ENCODE measurements around the gene SMC5. TPM values are rescaled to one million over a fixed set of nuclear protein-coding genes. Genes with fewer than 3 reads are reported as not detected.

Gene SMC5
- total and polyA plus RNA-seq, 2 donors (not counting 1 experiment from before 2014, with no cell fraction given), result 8.9 to 82.1 TPM

DNA sequence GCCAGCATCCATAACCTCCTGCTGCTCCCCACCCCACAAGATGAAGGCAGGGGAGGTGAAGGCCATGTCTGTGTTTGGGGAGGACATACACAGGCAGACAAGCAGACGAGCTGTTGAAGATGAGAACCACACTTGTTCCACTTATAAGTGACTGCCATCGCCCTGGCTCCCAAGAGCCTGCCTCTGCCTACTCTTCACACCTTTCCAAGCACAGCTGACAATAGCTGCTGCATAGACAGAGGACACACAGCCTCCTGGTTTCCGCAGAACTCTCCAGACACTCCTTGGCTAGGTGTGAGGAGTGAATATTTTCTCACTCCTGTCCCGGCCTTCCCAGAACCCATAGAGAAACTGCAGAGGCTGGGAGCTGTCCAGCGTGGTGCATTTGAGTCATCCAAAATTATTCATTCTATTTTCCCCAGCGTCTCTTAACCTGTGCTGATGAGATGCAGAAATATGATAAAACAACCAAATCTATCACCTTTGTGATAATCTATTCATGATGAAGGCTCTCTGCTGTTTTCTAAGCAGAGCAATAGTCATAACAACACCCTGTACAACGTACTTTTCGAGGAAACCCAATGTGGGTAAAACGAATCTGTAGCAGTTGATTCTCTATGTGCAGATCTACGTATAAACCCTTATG is 131.0 kb downstream of the SMC5 start:
- WGBS (ENCODE audit: insufficient coverage), result 88% methylated on average over 5 of the region's 10 CpGs
- POLR2A ChIA-PET, result no interaction called here
- H3K27me3 ChIP-seq (replicated peaks in 1 of 4; ENCODE audit: control extremely low read depth in 1 of 4, control insufficient read depth in 3 of 4, insufficient read depth in 4 of 4, low read length in 3 of 4), result no peaks in the 10 kb centered on the region
- no peak overlapping the region for H2AFZ ChIP-seq (ENCODE audit: insufficient read depth, low read depth, low read length, poor library complexity, severe bottlenecking)
- no peak overlapping the region for H3K4me3 ChIP-seq (ENCODE audit: control extremely low read depth in 1 of 5, extremely low read depth in 1 of 5, insufficient read depth in 1 of 5, low read depth in 2 of 5, low read length in 4 of 5)
- DNase-seq, result no peak
- H3K27ac Mint-ChIP-seq, result no peak overlapping the region
- CTCF ChIA-PET, result interaction anchor here (0.7 to 2.0 kb wide), 5 partner anchors 15 to 212 kb away, joined by 3 to 12 read pairs (median 6); no protein-coding TSS in a partner anchor
- peaks cover 74% of the 10 kb centered on the region for H3K79me2 ChIP-seq (ENCODE audit: control insufficient read depth, insufficient read depth, low read length)
- peaks cover 0 to 14% of the 10 kb centered on the region in 2 experiments for H3K36me3 ChIP-seq (replicated peaks in 1 of 2; ENCODE audit: control extremely low read depth in 1 of 2, control insufficient read depth in 1 of 2, extremely low read depth in 1 of 2, insufficient read depth in 2 of 2, low read length in 1 of 2)
- intact Hi-C loops (cut with micrococcal nuclease), result no loop called here
- no peak overlapping the region for H3K9ac ChIP-seq (ENCODE audit: low read length)
- H3K4me1 ChIP-seq (ENCODE audit: control insufficient read depth in 2 of 2, insufficient read depth in 2 of 2, low read length in 2 of 2), result peaks cover 9 to 11% of the 10 kb centered on the region in 2 donors
- H3K4me1 Mint-ChIP-seq, result peaks cover 45% of the 10 kb centered on the region
- H3K27ac ChIP-seq (ENCODE audit: low read length in 2 of 2), result no peak overlapping the region
- TF ChIP-seq EZH2 (IDR thresholded peaks at IDR 0.05; ENCODE audit: borderline replicate concordance, insufficient read depth, low read depth, low read length, poor library complexity, severe bottlenecking), result no peak
- TF ChIP-seq, protein P1, sequence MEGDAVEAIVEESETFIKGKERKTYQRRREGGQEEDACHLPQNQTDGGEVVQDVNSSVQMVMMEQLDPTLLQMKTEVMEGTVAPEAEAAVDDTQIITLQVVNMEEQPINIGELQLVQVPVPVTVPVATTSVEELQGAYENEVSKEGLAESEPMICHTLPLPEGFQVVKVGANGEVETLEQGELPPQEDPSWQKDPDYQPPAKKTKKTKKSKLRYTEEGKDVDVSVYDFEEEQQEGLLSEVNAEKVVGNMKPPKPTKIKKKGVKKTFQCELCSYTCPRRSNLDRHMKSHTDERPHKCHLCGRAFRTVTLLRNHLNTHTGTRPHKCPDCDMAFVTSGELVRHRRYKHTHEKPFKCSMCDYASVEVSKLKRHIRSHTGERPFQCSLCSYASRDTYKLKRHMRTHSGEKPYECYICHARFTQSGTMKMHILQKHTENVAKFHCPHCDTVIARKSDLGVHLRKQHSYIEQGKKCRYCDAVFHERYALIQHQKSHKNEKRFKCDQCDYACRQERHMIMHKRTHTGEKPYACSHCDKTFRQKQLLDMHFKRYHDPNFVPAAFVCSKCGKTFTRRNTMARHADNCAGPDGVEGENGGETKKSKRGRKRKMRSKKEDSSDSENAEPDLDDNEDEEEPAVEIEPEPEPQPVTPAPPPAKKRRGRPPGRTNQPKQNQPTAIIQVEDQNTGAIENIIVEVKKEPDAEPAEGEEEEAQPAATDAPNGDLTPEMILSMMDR (IDR thresholded peaks at IDR 0.05), result no peak
- no peaks in the 10 kb centered on the region for H3K27me3 Mint-ChIP-seq
- no peak overlapping the region for H3K4me2 ChIP-seq (replicated peaks; ENCODE audit: low read depth, low read length, poor library complexity, severe bottlenecking)
- H3K9me3 Mint-ChIP-seq (ENCODE audit: insufficient read depth), result no peaks in the 10 kb centered on the region
- no peak for ATAC-seq (ENCODE audit: low read depth)
- H4K20me1 ChIP-seq (ENCODE audit: control insufficient read depth, insufficient read depth, low read length, poor library complexity, severe bottlenecking), result peaks cover 68% of the 10 kb centered on the region
- no peak overlapping the region for H3K4me3 Mint-ChIP-seq
- H3K9me3 ChIP-seq (ENCODE audit: control extremely low read depth in 1 of 3, control insufficient read depth in 2 of 3, insufficient read depth in 1 of 3, low read length in 2 of 3), result no peaks in the 10 kb centered on the region

DNA sequence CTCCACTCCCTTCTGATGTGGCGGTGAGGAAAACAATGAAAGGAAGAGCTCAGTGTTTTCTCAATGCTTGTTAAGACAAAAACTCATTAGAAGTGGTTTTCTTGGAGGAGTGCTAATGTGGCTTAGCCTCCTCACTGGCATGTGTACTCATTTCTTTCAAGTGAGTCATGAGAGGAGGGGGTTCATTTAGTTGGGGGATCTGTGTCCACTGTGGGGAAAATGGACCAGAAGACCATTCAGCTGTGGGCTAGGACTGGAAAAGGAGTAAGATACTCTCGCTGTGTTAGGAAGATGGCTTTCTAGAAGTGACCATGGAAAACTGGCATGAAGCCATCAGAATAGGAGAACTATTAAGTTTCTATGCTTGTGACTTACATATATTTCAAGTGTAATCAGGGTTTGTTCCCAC is 132.2 kb downstream of the SMC5 start:
- Histone ChIP-seq H3K27ac (ENCODE audit: low read length in 2 of 2) (no peak overlapping the region), H2AFZ (ENCODE audit: insufficient read depth, low read depth, low read length, poor library complexity, severe bottlenecking) (no peak overlapping the region), H4K20me1 (ENCODE audit: control insufficient read depth, insufficient read depth, low read length, poor library complexity, severe bottlenecking) (peaks cover 70% of the 10 kb centered on the region), H3K79me2 (ENCODE audit: control insufficient read depth, insufficient read depth, low read length) (peaks cover 85% of the 10 kb centered on the region), H3K36me3 (replicated peaks in 1 of 2; ENCODE audit: control extremely low read depth in 1 of 2, control insufficient read depth in 1 of 2, extremely low read depth in 1 of 2, insufficient read depth in 2 of 2, low read length in 1 of 2) (peaks cover 0 to 14% of the 10 kb centered on the region in 2 experiments), H3K4me3 (ENCODE audit: control extremely low read depth in 1 of 5, extremely low read depth in 1 of 5, insufficient read depth in 1 of 5, low read depth in 2 of 5, low read length in 4 of 5) (no peak overlapping the region), H3K27me3 (replicated peaks in 1 of 4; ENCODE audit: control extremely low read depth in 1 of 4, control insufficient read depth in 3 of 4, insufficient read depth in 4 of 4, low read length in 3 of 4) (no peaks in the 10 kb centered on the region), H3K4me1 (ENCODE audit: control insufficient read depth in 2 of 2, insufficient read depth in 2 of 2, low read length in 2 of 2) (peaks cover 9 to 11% of the 10 kb centered on the region in 2 donors), H3K9me3 (ENCODE audit: control extremely low read depth in 1 of 3, control insufficient read depth in 2 of 3, insufficient read depth in 1 of 3, low read length in 2 of 3) (no peaks in the 10 kb centered on the region), H3K9ac (ENCODE audit: low read length) (no peak overlapping the region), H3K4me2 (replicated peaks; ENCODE audit: low read depth, low read length, poor library complexity, severe bottlenecking) (no peak overlapping the region)
- ChIA-PET POLR2A (no interaction called here), CTCF (interaction anchor here (0.6 to 1.9 kb wide), 5 partner anchors 11 to 136 kb away, joined by 3 to 12 read pairs (median 3); no protein-coding TSS in a partner anchor)
- Mint-ChIP-seq H3K27ac (no peak overlapping the region), H3K27me3 (no peaks in the 10 kb centered on the region), H3K4me1 (peaks cover 45% of the 10 kb centered on the region), H3K4me3 (no peak overlapping the region), H3K9me3 (ENCODE audit: insufficient read depth) (no peaks in the 10 kb centered on the region)
- no CpG with 5 or more reads among the region's 2 CpGs for WGBS (ENCODE audit: insufficient coverage)
- intact Hi-C loops (cut with micrococcal nuclease), result no loop called here
- TF ChIP-seq, protein P1 (IDR thresholded peaks at IDR 0.05), result no peak
- TF ChIP-seq EZH2 (IDR thresholded peaks at IDR 0.05; ENCODE audit: borderline replicate concordance, insufficient read depth, low read depth, low read length, poor library complexity, severe bottlenecking), result no peak
- ATAC-seq (ENCODE audit: low read depth) (no peak), DNase-seq (no peak)
